ENCODE results near the gene SNX8. TPM values are rescaled to one million over a fixed set of nuclear protein-coding genes. Genes with fewer than 3 reads are reported as not detected.

The SNX8 gene
- polyA plus RNA-seq, 2 of the 4 experiments (the other 2 are of a cell fraction): 21.2 to 36.3 TPM

GRCh38 chr7:2280424-2280823 lies 33.8 kb downstream of the SNX8 start:
- Histone ChIP-seq H3K4me2 (no peak overlapping the region), H3K4me1 (no peaks in the 10 kb centered on the region), H3K4me3 (no peak overlapping the region), H3K9me3 (no peaks in the 10 kb centered on the region), H3K27ac (no peak overlapping the region)
- ChIA-PET POLR2A (no interaction called here), CTCF (interaction anchor here (1.0 kb wide), 1 partner anchor 12 kb away, joined by 3 read pairs; no protein-coding TSS in a partner anchor)
- DNase-seq (ENCODE audit: low read depth in 1 of 2, low spot score in 1 of 2) (no peak), ATAC-seq (no peak), FAIRE-seq (no peak)
- TF ChIP-seq ZC3H11A (IDR thresholded peaks at IDR 0.05): no peak
- TF ChIP-seq JUN (IDR thresholded peaks at IDR 0.05): no peak
- TF ChIP-seq HEYL (CRISPR knock-in tag; IDR thresholded peaks at IDR 0.05): no peak
- TF ChIP-seq POLR2AphosphoS2 (conservative IDR thresholded peaks at IDR 0.05; ENCODE audit: low read length): no peak
- no peak for TF ChIP-seq RAD21 (conservative IDR thresholded peaks at IDR 0.05 in 1 of 2, IDR thresholded peaks at IDR 0.05 in 1 of 2)
- no peak for TF ChIP-seq KDM5A (IDR thresholded peaks at IDR 0.05)
- no peak for TF ChIP-seq HOXB5 (CRISPR knock-in tag; IDR thresholded peaks at IDR 0.05)
- no peak for TF ChIP-seq ZNF302 (CRISPR knock-in tag; IDR thresholded peaks at IDR 0.05)
- TF ChIP-seq FOSB (CRISPR knock-in tag; IDR thresholded peaks at IDR 0.05): no peak
- TF ChIP-seq TFCP2L1 (CRISPR knock-in tag; IDR thresholded peaks at IDR 0.05): no peak
- TF ChIP-seq ZSCAN20 (CRISPR knock-in tag; IDR thresholded peaks at IDR 0.05): no peak
- 94% methylated on average over 2 of the region's 2 CpGs for WGBS (ENCODE audit: missing lambda C conversion rate)

GRCh38 chr7:2279896-2280295 lies 34.3 kb downstream of the SNX8 start:
- no peak for TF ChIP-seq MAZ (IDR thresholded peaks at IDR 0.05; ENCODE audit: borderline replicate concordance, low read depth, low read length)
- DNase-seq (ENCODE audit: low read depth in 1 of 2, low spot score in 1 of 2) (no peak), ATAC-seq (no peak), FAIRE-seq (no peak)
- CTCF ChIA-PET: interaction anchor here (1.0 kb wide), 1 partner anchor 12 kb away, joined by 3 read pairs; no protein-coding TSS in a partner anchor
- Histone ChIP-seq H3K4me1 (no peaks in the 10 kb centered on the region), H3K4me2 (no peak overlapping the region), H3K4me3 (no peak overlapping the region), H3K27ac (no peak overlapping the region), H3K9me3 (no peaks in the 10 kb centered on the region)
- POLR2A ChIA-PET: no interaction called here
- 87% methylated on average over 4 of the region's 4 CpGs for WGBS (ENCODE audit: missing lambda C conversion rate)

GRCh38 chr7:2278026-2278425 lies 36.2 kb downstream of the SNX8 start:
- Histone ChIP-seq H3K27ac (no peak overlapping the region), H3K9me3 (no peaks in the 10 kb centered on the region), H3K4me3 (no peak overlapping the region), H3K4me1 (no peaks in the 10 kb centered on the region), H3K4me2 (no peak overlapping the region)
- no peak for TF ChIP-seq CEBPB (IDR thresholded peaks at IDR 0.05)
- TF ChIP-seq, protein P1, sequence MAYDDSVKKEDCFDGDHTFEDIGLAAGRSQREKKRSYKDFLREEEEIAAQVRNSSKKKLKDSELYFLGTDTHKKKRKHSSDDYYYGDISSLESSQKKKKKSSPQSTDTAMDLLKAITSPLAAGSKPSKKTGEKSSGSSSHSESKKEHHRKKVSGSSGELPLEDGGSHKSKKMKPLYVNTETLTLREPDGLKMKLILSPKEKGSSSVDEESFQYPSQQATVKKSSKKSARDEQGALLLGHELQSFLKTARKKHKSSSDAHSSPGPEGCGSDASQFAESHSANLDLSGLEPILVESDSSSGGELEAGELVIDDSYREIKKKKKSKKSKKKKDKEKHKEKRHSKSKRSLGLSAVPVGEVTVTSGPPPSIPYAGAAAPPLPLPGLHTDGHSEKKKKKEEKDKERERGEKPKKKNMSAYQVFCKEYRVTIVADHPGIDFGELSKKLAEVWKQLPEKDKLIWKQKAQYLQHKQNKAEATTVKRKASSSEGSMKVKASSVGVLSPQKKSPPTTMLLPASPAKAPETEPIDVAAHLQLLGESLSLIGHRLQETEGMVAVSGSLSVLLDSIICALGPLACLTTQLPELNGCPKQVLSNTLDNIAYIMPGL (CRISPR knock-in tag; IDR thresholded peaks at IDR 0.05; ENCODE audit: borderline replicate concordance): no peak
- no peak for TF ChIP-seq CHD4 (IDR thresholded peaks at IDR 0.05; ENCODE audit: borderline replicate concordance)
- FAIRE-seq (no peak), DNase-seq (ENCODE audit: low read depth in 1 of 2, low spot score in 1 of 2) (no peak), ATAC-seq (no peak)
- WGBS (ENCODE audit: missing lambda C conversion rate): 97% methylated on average over 10 of the region's 11 CpGs
- CTCF ChIA-PET: no interaction called here
- POLR2A ChIA-PET: no interaction called here

- TF ChIP-seq, protein P2, sequence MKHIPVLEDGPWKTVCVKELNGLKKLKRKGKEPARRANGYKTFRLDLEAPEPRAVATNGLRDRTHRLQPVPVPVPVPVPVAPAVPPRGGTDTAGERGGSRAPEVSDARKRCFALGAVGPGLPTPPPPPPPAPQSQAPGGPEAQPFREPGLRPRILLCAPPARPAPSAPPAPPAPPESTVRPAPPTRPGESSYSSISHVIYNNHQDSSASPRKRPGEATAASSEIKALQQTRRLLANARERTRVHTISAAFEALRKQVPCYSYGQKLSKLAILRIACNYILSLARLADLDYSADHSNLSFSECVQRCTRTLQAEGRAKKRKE (CRISPR knock-in tag; IDR thresholded peaks at IDR 0.05; ENCODE audit: low read depth): no peak
- Histone ChIP-seq H3K4me1 (no peaks in the 10 kb centered on the region), H3K27ac (no peak overlapping the region), H3K4me3 (no peak overlapping the region), H3K4me2 (no peak overlapping the region), H3K9me3 (no peaks in the 10 kb centered on the region)
- POLR2A ChIA-PET: no interaction called here
- DNase-seq (ENCODE audit: low read depth in 1 of 2, low spot score in 1 of 2) (no peak), FAIRE-seq (no peak), ATAC-seq (no peak)
- CTCF ChIA-PET: no interaction called here
- 87% methylated on average over 15 of the region's 18 CpGs for WGBS (ENCODE audit: missing lambda C conversion rate)
These were observed 38.1 kb downstream of the SNX8 start for GRCh38 chr7:2276107-2276506.

Data from A549 (cell line).